ENCODE measurements around the gene OR2T10.

The OR2T10 gene

DNA sequence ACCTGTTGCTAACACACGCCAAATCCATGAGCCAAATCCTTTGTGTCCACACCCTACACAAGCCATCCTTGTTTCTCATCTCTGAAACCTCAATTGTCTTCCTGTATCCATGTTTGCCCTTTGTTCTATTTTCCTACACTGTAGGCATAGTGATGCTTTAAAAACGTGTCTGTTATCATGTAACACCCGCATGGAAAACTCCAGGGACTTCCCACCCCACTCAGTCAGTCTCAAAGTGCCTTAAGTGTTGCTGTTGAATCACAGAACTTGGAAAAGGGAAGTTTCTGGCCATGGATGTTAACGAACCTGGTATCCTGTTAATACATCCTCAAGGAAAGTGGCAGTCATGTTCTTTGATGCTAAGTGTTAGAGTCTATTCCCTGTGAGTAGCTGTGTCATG is 27.7 kb upstream of the OR2T10 start:
- Histone ChIP-seq H3K79me2 (ENCODE audit: low read length) (no peaks in the 10 kb centered on the region), H3K27me3 (ENCODE audit: low read depth, low read length) (no peaks in the 10 kb centered on the region), H3K4me3 (ENCODE audit: low read length) (no peak overlapping the region), H3K4me2 (ENCODE audit: low read length) (no peak overlapping the region), H3K36me3 (replicated peaks; ENCODE audit: low read depth, low read length) (no peaks in the 10 kb centered on the region), H3K27ac (ENCODE audit: low read length) (no peak overlapping the region), H3K9ac (ENCODE audit: low read length) (no peak overlapping the region), H4K20me1 (ENCODE audit: insufficient read depth, low read length) (no peaks in the 10 kb centered on the region), H3K9me3 (ENCODE audit: insufficient read depth, low read length) (no peaks in the 10 kb centered on the region), H3K4me1 (ENCODE audit: low read length) (no peaks in the 10 kb centered on the region), H2AFZ (ENCODE audit: low read depth, low read length) (no peak overlapping the region)
- TF ChIP-seq EZH2phosphoT487 (IDR thresholded peaks at IDR 0.05; ENCODE audit: low read depth) = no peak
- TF ChIP-seq, protein P1, sequence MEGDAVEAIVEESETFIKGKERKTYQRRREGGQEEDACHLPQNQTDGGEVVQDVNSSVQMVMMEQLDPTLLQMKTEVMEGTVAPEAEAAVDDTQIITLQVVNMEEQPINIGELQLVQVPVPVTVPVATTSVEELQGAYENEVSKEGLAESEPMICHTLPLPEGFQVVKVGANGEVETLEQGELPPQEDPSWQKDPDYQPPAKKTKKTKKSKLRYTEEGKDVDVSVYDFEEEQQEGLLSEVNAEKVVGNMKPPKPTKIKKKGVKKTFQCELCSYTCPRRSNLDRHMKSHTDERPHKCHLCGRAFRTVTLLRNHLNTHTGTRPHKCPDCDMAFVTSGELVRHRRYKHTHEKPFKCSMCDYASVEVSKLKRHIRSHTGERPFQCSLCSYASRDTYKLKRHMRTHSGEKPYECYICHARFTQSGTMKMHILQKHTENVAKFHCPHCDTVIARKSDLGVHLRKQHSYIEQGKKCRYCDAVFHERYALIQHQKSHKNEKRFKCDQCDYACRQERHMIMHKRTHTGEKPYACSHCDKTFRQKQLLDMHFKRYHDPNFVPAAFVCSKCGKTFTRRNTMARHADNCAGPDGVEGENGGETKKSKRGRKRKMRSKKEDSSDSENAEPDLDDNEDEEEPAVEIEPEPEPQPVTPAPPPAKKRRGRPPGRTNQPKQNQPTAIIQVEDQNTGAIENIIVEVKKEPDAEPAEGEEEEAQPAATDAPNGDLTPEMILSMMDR (IDR thresholded peaks at IDR 0.05; ENCODE audit: low read depth, low read length) = no peak

DNA sequence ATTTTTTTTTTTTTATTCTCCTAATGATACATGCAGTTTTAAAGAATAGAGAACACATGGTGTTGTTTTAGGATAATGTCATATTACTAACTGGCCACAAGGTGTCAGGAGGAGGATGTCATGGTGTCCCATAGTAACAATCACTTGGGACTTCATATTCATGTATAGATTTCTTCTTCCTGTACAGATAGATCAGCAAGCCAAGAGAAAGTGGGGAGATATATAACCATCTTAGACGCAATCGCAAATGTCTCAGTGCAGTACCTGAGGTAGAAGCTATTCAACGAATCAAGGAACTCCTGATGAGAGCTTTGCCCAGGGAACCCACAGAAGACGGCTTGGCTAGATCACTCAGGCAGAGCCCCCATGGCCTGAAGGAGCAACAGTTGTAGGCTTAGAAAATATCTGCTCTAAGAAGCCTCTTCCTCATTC is 25.1 kb upstream of the OR2T10 start:
- Histone ChIP-seq H3K4me2 (ENCODE audit: low read length) (no peak overlapping the region), H3K27ac (ENCODE audit: low read length) (no peak overlapping the region), H3K9ac (ENCODE audit: low read length) (no peak overlapping the region), H3K4me1 (ENCODE audit: low read length) (no peaks in the 10 kb centered on the region), H3K36me3 (replicated peaks; ENCODE audit: low read depth, low read length) (no peaks in the 10 kb centered on the region), H3K4me3 (ENCODE audit: low read length) (no peak overlapping the region), H3K27me3 (ENCODE audit: low read depth, low read length) (no peaks in the 10 kb centered on the region), H2AFZ (ENCODE audit: low read depth, low read length) (no peak overlapping the region), H3K79me2 (ENCODE audit: low read length) (no peaks in the 10 kb centered on the region), H4K20me1 (ENCODE audit: insufficient read depth, low read length) (no peaks in the 10 kb centered on the region), H3K9me3 (ENCODE audit: insufficient read depth, low read length) (no peaks in the 10 kb centered on the region)
- TF ChIP-seq EZH2phosphoT487 (IDR thresholded peaks at IDR 0.05; ENCODE audit: low read depth) = no peak
- TF ChIP-seq, protein P1 (IDR thresholded peaks at IDR 0.05; ENCODE audit: low read depth, low read length) = no peak

DNA sequence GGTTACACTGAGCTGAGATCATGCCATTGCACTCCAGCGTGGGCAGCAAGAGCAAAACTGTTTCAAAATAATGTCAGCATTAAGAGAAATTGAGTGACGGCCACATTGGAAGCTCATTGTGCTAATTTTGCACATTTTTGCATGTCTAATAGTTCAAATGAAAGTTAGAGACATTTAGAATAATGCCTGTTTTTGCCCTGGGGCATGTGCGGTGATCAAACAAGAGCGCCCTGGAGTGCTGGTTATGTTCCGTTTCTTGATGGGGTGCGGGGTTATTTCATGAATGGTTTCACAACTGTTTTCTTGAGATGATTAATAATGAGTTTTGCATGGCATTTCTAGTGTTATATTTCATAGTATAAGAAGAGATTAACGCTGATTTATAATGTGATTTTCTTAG is 24.3 kb upstream of the OR2T10 start:
- Histone ChIP-seq H3K4me3 (ENCODE audit: low read length) (no peak overlapping the region), H3K36me3 (replicated peaks; ENCODE audit: low read depth, low read length) (no peaks in the 10 kb centered on the region), H3K9ac (ENCODE audit: low read length) (no peak overlapping the region), H2AFZ (ENCODE audit: low read depth, low read length) (no peak overlapping the region), H3K4me2 (ENCODE audit: low read length) (no peak overlapping the region), H3K4me1 (ENCODE audit: low read length) (no peaks in the 10 kb centered on the region), H3K79me2 (ENCODE audit: low read length) (no peaks in the 10 kb centered on the region), H3K27ac (ENCODE audit: low read length) (no peak overlapping the region), H3K27me3 (ENCODE audit: low read depth, low read length) (no peaks in the 10 kb centered on the region), H3K9me3 (ENCODE audit: insufficient read depth, low read length) (no peaks in the 10 kb centered on the region), H4K20me1 (ENCODE audit: insufficient read depth, low read length) (no peaks in the 10 kb centered on the region)
- TF ChIP-seq, protein P1 (IDR thresholded peaks at IDR 0.05; ENCODE audit: low read depth, low read length) = no peak
- no peak for TF ChIP-seq EZH2phosphoT487 (IDR thresholded peaks at IDR 0.05; ENCODE audit: low read depth)

DNA sequence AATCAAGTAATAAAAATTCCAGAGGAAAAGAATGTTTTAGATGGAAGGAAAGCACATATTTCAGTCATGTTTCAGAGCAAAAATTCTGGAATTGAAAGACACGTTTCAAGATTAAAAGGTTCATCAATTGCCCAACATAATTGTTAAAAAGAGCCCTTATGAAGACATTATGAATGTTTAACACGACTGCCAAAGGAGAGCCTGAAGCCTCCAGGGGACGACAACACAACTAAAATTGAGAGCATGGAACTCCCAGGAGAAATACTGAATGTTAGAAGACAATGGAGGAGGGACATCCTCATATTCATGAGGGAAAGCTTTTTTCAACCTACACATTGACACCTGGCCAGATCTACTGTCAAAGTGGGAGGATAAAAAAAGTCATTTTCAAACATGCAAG is 21.4 kb upstream of the OR2T10 start:
- TF ChIP-seq, protein P1 (IDR thresholded peaks at IDR 0.05; ENCODE audit: low read depth, low read length) = no peak
- TF ChIP-seq EZH2phosphoT487 (IDR thresholded peaks at IDR 0.05; ENCODE audit: low read depth) = no peak
- no peak overlapping the region for H3K4me2 ChIP-seq (ENCODE audit: low read length)
- no peak overlapping the region for H3K9ac ChIP-seq (ENCODE audit: low read length)
- H2AFZ ChIP-seq (ENCODE audit: low read depth, low read length) = no peak overlapping the region
- H3K27ac ChIP-seq (ENCODE audit: low read length) = no peak overlapping the region
- no peaks in the 10 kb centered on the region for H3K79me2 ChIP-seq (ENCODE audit: low read length)
- H4K20me1 ChIP-seq (ENCODE audit: insufficient read depth, low read length) = no peaks in the 10 kb centered on the region
- H3K27me3 ChIP-seq (ENCODE audit: low read depth, low read length) = no peaks in the 10 kb centered on the region
- no peak overlapping the region for H3K4me3 ChIP-seq (ENCODE audit: low read length)
- no peaks in the 10 kb centered on the region for H3K9me3 ChIP-seq (ENCODE audit: insufficient read depth, low read length)
- no peaks in the 10 kb centered on the region for H3K4me1 ChIP-seq (ENCODE audit: low read length)
- H3K36me3 ChIP-seq (replicated peaks; ENCODE audit: low read depth, low read length) = no peaks in the 10 kb centered on the region

Measured in OCI-LY3 (cell line).